ENCODE measurements around the gene MAGI2.

GRCh38 chr7:79011921-79012320 is 441.5 kb downstream of the MAGI2 start:
- TF ChIP-seq CTCF (IDR thresholded peaks at IDR 0.05; ENCODE audit: insufficient read depth, low read depth, low read length) (no peak), EZH2 (IDR thresholded peaks at IDR 0.05; ENCODE audit: insufficient read depth, low read length) (no peak)

Data from astrocyte (in vitro differentiated cells and primary cell).